AML-193 (cell line): ENCODE results near the gene TBL3.

Source experiments
- DNase-seq, 2 experiments: peaks; one replicate each; lab custom pipeline; 2025; lab: John Stamatoyannopoulos, UW

Gene TBL3

GRCh38 chr16:2016407-2016922, 44.6 kb downstream of the TBL3 start:
- no peak for DNase-seq

- DNase-seq, result no peak
Observed at GRCh38 chr16:2019518-2019920, 47.7 kb downstream of the TBL3 start, which contains the start of gene NPW. TSS of gene NPW (plus strand) at chr16:2019785.

- no peak for DNase-seq
Observed at GRCh38 chr16:2019921-2020831, 48.3 kb downstream of the TBL3 start.

- peak in 1 of 2 experiments; percentile 26 for DNase-seq
Observed at GRCh38 chr16:2022723-2023091, 50.9 kb downstream of the TBL3 start.

- DNase-seq, result peak; percentile 70 to 71
Observed at GRCh38 chr16:2023092-2024031, 51.5 kb downstream of the TBL3 start.

- DNase-seq, result no peak
Observed at GRCh38 chr16:2024032-2024420, 52.2 kb downstream of the TBL3 start.

GRCh38 chr16:2025251-2025650, 53.4 kb downstream of the TBL3 start:
- no peak for DNase-seq

GRCh38 chr16:2025878-2026460, 54.1 kb downstream of the TBL3 start:
- DNase-seq, result no peak

GRCh38 chr16:2026461-2027023, 54.7 kb downstream of the TBL3 start, which contains the start of gene NHERF2:
TSS of gene NHERF2 (plus strand) at chr16:2026902. CDS start at chr16:2027006, 104 bp downstream.
- DNase-seq, result no peak

GRCh38 chr16:2027024-2028010, 55.5 kb downstream of the TBL3 start:
- DNase-seq, result no peak

GRCh38 chr16:2028146-2028545, 56.3 kb downstream of the TBL3 start:
- no peak for DNase-seq

- DNase-seq, result no peak
Observed at GRCh38 chr16:2028620-2029220, 56.9 kb downstream of the TBL3 start.

GRCh38 chr16:2029350-2029749, 57.5 kb downstream of the TBL3 start:
- DNase-seq, result no peak

- DNase-seq, result no peak
Observed at GRCh38 chr16:2030036-2030435, 58.2 kb downstream of the TBL3 start.

- no peak for DNase-seq
Observed at GRCh38 chr16:2031081-2031577, 59.3 kb downstream of the TBL3 start.
